H1 (cell line): ENCODE results near the gene LMTK2. TPM values are rescaled to one million over a fixed set of nuclear protein-coding genes. Genes with fewer than 3 reads are reported as not detected.

ENCODE experiments used
- EP300 ChIP-seq, 2 experiments: IDR thresholded peaks; 1 replicate in 1 of 2; 2 replicates in 1 of 2; pipeline ENCODE4 v1.6.1; 2011 to 2012; ENCODE audit warnings: low read depth in 2 of 2, low read length in 2 of 2, mild to moderate bottlenecking in 2 of 2, borderline replicate concordance in 1 of 2, inconsistent platforms in 1 of 2, moderate library complexity in 1 of 2
- polyA plus RNA-seq, 7 experiments: library from polyadenylated mRNA; depleted of rRNA in 3 of 7; stranded (reverse) in 5 of 7; unstranded in 2 of 7; fragments of >200 nt in 5 of 7; fragments of 200-250 nt in 2 of 7; gene quantifications; 1 replicate in 5 of 7; 2 replicates in 1 of 7; 4 replicates in 1 of 7; pipeline versions ENCODE4 v1.2.1 to v1.2.3, GENCODE V29; 2011 to 2013; ENCODE audit warnings: missing spikeins in 2 of 7, mixed read lengths in 2 of 7
- total RNA-seq: library from RNA; stranded (reverse); fragmentation: NEBNext Ultra II Directional; extraction: Animal tissue kit (Norgen Biotek cat#: 25700); gene quantifications from 2 replicates; pipeline ENCODE4 v1.2.1, GENCODE V29; 2021

The LMTK2 gene
- total and polyA plus RNA-seq, 2 of the 8 experiments (the other 6 are each of a cell fraction or from before 2014, with no cell fraction given) = 9.7 to 30.7 TPM

DNA sequence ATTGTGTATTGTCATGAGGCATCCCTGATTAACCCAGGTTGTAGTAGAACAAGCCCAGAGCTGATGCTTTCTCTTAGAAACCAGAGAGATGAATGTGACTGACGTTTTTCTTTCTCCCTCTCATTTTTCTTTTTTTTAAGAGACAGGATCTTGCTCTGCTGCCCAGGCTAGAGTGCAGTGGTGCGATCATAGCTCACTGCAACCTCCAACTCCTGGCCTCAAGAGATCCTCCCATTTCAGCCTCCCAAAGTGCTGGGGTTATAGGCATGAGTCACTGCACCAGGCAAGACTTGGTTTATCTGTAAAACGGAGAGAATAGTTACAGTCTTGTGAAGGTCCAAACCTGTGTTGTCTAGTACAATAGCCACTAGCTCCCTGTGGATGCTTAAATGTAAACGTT is 5.4 kb downstream of the LMTK2 start (continued):
- no peak for TF ChIP-seq EP300 (IDR thresholded peaks at IDR 0.05; ENCODE audit: borderline replicate concordance in 1 of 2, low read depth in 2 of 2, low read length in 2 of 2)
